Esophagus squamous epithelium (tissue), 5 donors: Measurements from ENCODE around the gene SHISA6. TPM values are rescaled to one million over a fixed set of nuclear protein-coding genes. Genes with fewer than 3 reads are reported as not detected.

ENCODE experiments used
- DNase-seq: peaks from one replicate; lab custom pipeline; 2025; lab: John Stamatoyannopoulos, UW
- H3K27ac ChIP-seq, 4 donors: fragments of 200-600 bp; sonication (generic); one replicate each; pipeline ENCODE4 v1.5.1; 2016 to 2019; ENCODE audit warnings: mild to moderate bottlenecking in 1 of 4
- H3K27me3 ChIP-seq, 4 donors: fragments of 200-600 bp; sonication (generic); 1 replicate in 3 of 4; 2 replicates in 1 of 4; pipeline versions ENCODE4 v1.5.1 to v1.6.0; 2017 to 2021; ENCODE audit warnings: antibody characterized with exemption in 1 of 4
- H3K36me3 ChIP-seq, 3 donors: fragments of 200-600 bp; sonication (generic); one replicate each; pipeline ENCODE4 v1.5.1; 2016 to 2019
- H3K4me1 ChIP-seq, 3 donors: fragments of 200-600 bp; sonication (generic); one replicate each; pipeline ENCODE4 v1.5.1; 2017 to 2019
- H3K4me3 ChIP-seq, 4 donors: fragments of 200-600 bp; sonication (generic); 1 replicate in 3 of 4; 2 replicates in 1 of 4; pipeline ENCODE4 v1.5.1; 2016 to 2019; ENCODE audit warnings: mild to moderate bottlenecking in 2 of 4, moderate library complexity in 1 of 4
- H3K9me3 ChIP-seq, 3 donors: fragments of 200-600 bp; sonication (generic); one replicate each; pipeline ENCODE4 v1.5.1; 2016 to 2019
- POLR2A ChIP-seq, 4 donors: fragments of 450-650 bp; IDR thresholded peaks; one replicate each; pipeline ENCODE4 v1.6.1; 2017; ENCODE audit warnings: antibody characterized with exemption in 4 of 4, mild to moderate bottlenecking in 4 of 4, moderate library complexity in 3 of 4
- WGBS, 2 donors: methylation state at CpG; one replicate each; pipeline ENCODE4 v1.1.5; 2018; 5-methylcytosine and 5-hydroxymethylcytosine counted together
- intact Hi-C: fragments of 100-400 bp; cut with DNase I; formaldehyde crosslinking; loops from one replicate; pipeline ENCODE4 v1.15.0; 2022
- total RNA-seq, 4 donors: library from RNA; depleted of rRNA; stranded (reverse); fragments of >200 nt; gene quantifications; one replicate each; pipeline ENCODE4 v1.1.0, GENCODE V29; 2016
- TF ChIP-seq, protein P1 (sequence below), 6 experiments: fragments of 450-650 bp in 4 of 6; fragments of 200-600 bp in 2 of 6; sonication (generic) in 2 of 6; IDR thresholded peaks; one replicate each; pipeline ENCODE4 v1.5.1; 2016 to 2019; ENCODE audit warnings: antibody characterized with exemption in 6 of 6, mild to moderate bottlenecking in 4 of 6, moderate library complexity in 4 of 6
- donor health status: DM: yes; HTN: yes; CAD: no.

The SHISA6 gene
- total RNA-seq, 4 donors from 2014 or later: 0.19 to 1.5 (median 0.71) TPM

DNA sequence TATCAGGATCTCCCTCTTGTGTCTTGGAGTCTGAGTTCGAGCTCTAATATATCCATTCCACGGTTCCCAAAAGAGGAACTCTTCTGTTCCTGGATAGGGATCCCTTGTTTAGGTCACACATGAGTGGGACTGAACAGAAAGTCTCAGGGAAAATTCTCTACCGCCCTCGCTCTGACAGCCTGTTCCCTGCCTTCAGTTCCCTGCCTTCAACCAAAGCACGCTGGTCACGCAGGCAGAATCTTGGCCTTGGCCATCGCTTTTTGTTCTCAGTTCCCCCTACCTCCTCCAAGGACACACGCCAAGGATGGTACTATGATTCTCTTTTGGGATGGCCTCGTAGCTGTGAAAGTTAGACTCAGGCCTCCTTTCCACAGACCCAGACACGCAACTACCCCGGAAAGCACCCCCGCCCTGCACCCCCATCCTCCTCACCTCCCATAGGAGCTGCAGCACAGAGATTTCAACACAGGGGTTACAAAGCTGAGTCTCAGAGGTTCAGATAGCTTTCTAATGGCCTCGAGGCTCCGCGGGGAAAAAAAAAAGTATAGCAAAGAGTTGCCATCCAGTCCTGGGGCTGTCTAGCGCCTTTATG is 1.5 kb upstream of the SHISA6 start:
- Histone ChIP-seq H3K36me3 (no peaks in the 10 kb centered on the region), H3K27ac (peak overlapping the region in 2 of 4 donors; percentile 46 to 73), H3K27me3 (peaks cover 0 to 83% (median 5%) of the 10 kb centered on the region in 4 donors), H3K9me3 (no peaks in the 10 kb centered on the region), H3K4me1 (peaks cover 8 to 38% (median 15%) of the 10 kb centered on the region in 3 donors), H3K4me3 (peak overlapping the region in 1 of 4 donors; percentile 58)
- no peak for TF ChIP-seq POLR2A (IDR thresholded peaks at IDR 0.05)
- TF ChIP-seq, protein P1, sequence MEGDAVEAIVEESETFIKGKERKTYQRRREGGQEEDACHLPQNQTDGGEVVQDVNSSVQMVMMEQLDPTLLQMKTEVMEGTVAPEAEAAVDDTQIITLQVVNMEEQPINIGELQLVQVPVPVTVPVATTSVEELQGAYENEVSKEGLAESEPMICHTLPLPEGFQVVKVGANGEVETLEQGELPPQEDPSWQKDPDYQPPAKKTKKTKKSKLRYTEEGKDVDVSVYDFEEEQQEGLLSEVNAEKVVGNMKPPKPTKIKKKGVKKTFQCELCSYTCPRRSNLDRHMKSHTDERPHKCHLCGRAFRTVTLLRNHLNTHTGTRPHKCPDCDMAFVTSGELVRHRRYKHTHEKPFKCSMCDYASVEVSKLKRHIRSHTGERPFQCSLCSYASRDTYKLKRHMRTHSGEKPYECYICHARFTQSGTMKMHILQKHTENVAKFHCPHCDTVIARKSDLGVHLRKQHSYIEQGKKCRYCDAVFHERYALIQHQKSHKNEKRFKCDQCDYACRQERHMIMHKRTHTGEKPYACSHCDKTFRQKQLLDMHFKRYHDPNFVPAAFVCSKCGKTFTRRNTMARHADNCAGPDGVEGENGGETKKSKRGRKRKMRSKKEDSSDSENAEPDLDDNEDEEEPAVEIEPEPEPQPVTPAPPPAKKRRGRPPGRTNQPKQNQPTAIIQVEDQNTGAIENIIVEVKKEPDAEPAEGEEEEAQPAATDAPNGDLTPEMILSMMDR (IDR thresholded peaks at IDR 0.05): no peak
- no peak for DNase-seq
- intact Hi-C loops: no loop called here
- 21 to 23% methylated on average over 13 to 16 of the region's 16 CpGs for WGBS, 2 donors

DNA sequence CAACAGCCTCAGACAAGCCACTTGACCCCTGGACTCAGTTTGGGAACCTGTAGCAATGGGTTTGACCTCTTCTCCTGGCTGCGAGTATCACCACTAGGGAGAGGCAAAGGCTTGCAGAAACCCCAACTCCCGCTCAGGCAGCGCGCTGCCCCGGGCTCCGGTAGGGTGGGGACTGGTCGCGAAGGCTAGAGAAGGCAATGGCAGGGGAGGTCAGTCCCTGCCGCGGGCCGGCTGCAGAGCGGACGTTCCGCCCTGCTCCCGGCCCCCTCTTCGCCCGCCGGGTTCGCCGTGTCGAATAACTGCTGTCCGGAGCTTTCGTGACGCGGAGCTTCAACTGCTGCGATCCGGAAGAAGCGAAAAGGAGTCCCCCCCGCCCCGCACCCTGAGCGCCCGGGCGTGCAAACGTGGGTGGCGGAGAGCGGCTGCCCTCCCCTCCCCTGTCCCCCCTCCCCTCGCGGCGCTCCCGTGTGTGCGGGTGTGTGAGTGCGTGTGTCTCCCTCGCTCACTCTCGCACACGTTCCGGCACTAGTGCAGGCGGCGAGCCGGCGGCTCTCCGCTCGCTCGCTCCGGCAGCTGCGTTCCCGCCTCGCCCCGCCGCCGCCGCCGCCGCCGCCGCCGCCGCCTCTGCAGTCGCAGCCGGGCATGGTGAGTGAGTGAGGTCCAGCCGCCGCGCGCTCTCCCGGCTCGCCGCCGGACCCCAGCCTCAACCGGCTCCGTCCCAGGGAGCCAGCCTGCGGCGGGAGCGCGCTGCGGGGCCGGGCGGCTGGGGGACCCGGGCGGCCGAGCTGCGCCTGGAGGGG is 772 bp upstream of the SHISA6 start:
- Histone ChIP-seq H3K4me3 (peak overlapping the region; percentile 45 to 67 (median 52)), H3K9me3 (no peaks in the 10 kb centered on the region), H3K27me3 (peaks cover 0 to 89% (median 5%) of the 10 kb centered on the region in 4 donors), H3K27ac (peak overlapping the region in 3 of 4 donors; percentile 17 to 73 (median 39)), H3K36me3 (no peaks in the 10 kb centered on the region), H3K4me1 (peaks cover 8 to 41% (median 15%) of the 10 kb centered on the region in 3 donors)
- 7 to 11% methylated on average over 10 to 26 of the region's 90 CpGs for WGBS, 2 donors
- DNase-seq: no peak
- TF ChIP-seq, protein P1 (IDR thresholded peaks at IDR 0.05): peak in 1 of 6 experiments; percentile 39
- TF ChIP-seq POLR2A (IDR thresholded peaks at IDR 0.05): no peak
- intact Hi-C loops: no loop called here

DNA sequence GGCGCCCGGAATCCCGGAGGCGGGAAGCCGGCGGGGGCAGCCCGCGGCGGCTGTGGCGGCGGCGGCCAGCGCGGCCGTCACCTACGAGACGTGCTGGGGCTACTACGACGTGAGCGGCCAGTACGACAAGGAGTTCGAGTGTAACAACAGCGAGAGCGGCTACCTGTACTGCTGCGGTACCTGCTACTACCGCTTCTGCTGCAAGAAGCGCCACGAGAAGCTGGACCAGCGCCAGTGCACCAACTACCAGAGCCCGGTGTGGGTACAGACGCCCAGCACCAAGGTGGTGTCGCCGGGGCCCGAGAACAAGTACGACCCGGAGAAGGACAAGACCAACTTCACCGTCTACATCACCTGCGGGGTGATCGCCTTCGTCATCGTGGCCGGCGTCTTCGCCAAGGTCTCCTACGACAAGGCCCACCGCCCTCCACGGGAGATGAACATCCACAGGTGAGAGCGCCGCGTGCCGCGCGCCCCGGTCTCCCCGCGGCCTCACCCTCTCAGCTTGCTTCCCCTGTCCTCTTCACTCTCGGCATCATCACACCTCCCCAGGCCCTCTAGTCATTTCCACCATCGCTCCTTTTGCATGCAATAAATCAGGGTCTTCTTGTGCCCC is 706 bp downstream of the SHISA6 start:
- no peak for DNase-seq
- H3K4me1 ChIP-seq: peaks cover 8 to 46% (median 15%) of the 10 kb centered on the region in 3 donors
- H3K27ac ChIP-seq: no peak overlapping the region
- H3K9me3 ChIP-seq: no peaks in the 10 kb centered on the region
- H3K27me3 ChIP-seq: peaks cover 0 to 96% (median 5%) of the 10 kb centered on the region in 4 donors
- TF ChIP-seq POLR2A (IDR thresholded peaks at IDR 0.05): no peak
- TF ChIP-seq, protein P1 (IDR thresholded peaks at IDR 0.05): no peak
- no peaks in the 10 kb centered on the region for H3K36me3 ChIP-seq
- WGBS, 2 donors: 27 to 49% methylated on average over 23 to 28 of the region's 58 CpGs
- H3K4me3 ChIP-seq: peak overlapping the region; percentile 25 to 67 (median 52)
- intact Hi-C loops: no loop called here

DNA sequence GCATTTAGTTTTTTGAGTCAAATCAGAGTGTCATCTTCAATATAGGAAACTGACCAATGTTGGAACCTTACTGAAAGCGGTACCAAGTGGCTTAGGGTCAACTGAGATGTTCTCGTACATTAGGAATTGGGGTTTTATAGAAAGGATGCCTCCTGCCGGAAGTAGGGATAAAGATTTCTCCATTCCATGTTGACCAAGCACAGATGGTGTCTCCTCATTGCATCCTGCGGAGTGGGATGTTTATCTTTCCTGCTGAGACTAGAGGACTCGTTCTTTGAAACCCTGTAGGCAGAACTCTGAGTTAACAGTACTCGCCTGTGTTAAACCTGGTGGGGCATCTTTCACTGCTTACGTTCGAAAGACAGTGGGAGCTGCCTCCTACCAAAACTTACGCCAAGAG is 1.4 kb downstream of the SHISA6 start:
- DNase-seq: no peak
- intact Hi-C loops: no loop called here
- H3K4me3 ChIP-seq: no peak overlapping the region
- WGBS, 2 donors: 64 to 69% methylated on average over 8 to 9 of the region's 9 CpGs
- H3K9me3 ChIP-seq: no peaks in the 10 kb centered on the region
- H3K27me3 ChIP-seq: peaks cover 0 to 97% (median 5%) of the 10 kb centered on the region in 4 donors
- peaks cover 8 to 46% (median 15%) of the 10 kb centered on the region in 3 donors for H3K4me1 ChIP-seq
- no peak for TF ChIP-seq POLR2A (IDR thresholded peaks at IDR 0.05)
- TF ChIP-seq, protein P1 (IDR thresholded peaks at IDR 0.05): no peak
- H3K36me3 ChIP-seq: no peaks in the 10 kb centered on the region
- no peak overlapping the region for H3K27ac ChIP-seq
